Hepatocyte (in vitro differentiated cells): Measurements from ENCODE around the gene SLC25A5. TPM values are rescaled to one million over a fixed set of nuclear protein-coding genes. Genes with fewer than 3 reads are reported as not detected.
A peak's percentile ranks its signal among the peaks of the same experiment; 100 is the strongest.
"Not testable (repeated sequence)": the region's sequence is repeated elsewhere in the genome, so short reads cannot be mapped to it uniquely, and the experiment has no call there.

Source experiments
- DNase-seq: peaks from one replicate; pipeline ENCODE4 v3.0.0-alpha.2; 2016; ENCODE audit warnings: low spot score
- H2AFZ ChIP-seq: fragments of 200-600 bp; sonication (generic); 2 replicates; pipeline ENCODE4 v1.6.0; 2016; ENCODE audit warnings: antibody characterized with exemption, mild to moderate bottlenecking
- H3K27ac ChIP-seq: fragments of 200-600 bp; sonication (generic); 2 replicates; pipeline ENCODE4 v1.5.1; 2016; ENCODE audit warnings: mild to moderate bottlenecking
- H3K27me3 ChIP-seq: fragments of 200-600 bp; sonication (generic); 2 replicates; pipeline ENCODE4 v1.6.1; 2016
- H3K36me3 ChIP-seq: fragments of 200-600 bp; sonication (generic); replicated peaks from 2 replicates; pipeline ENCODE4 v1.5.1; 2016; ENCODE audit warnings: low read depth; ENCODE audit not compliant: insufficient read depth
- H3K4me1 ChIP-seq: fragments of 200-600 bp; sonication (generic); 2 replicates; pipeline ENCODE4 v1.5.1; 2016; ENCODE audit warnings: mild to moderate bottlenecking, moderate library complexity; ENCODE audit not compliant: insufficient read depth
- H3K4me2 ChIP-seq: fragments of 200-600 bp; sonication (generic); 2 replicates; pipeline ENCODE4 v1.6.0; 2016
- H3K4me3 ChIP-seq: fragments of 200-600 bp; sonication (generic); 2 replicates; pipeline ENCODE4 v1.5.1; 2016; ENCODE audit warnings: mild to moderate bottlenecking
- H3K79me2 ChIP-seq: fragments of 200-600 bp; sonication (generic); 2 replicates; pipeline ENCODE4 v1.6.0; 2017; ENCODE audit warnings: mild to moderate bottlenecking
- H3K9me2 ChIP-seq: fragments of 200-600 bp; sonication (generic); replicated peaks from 2 replicates; pipeline ENCODE4 v1.6.0; 2017; ENCODE audit warnings: mild to moderate bottlenecking; ENCODE audit not compliant: insufficient read depth
- H3K9me3 ChIP-seq: fragments of 200-600 bp; sonication (generic); 2 replicates; pipeline ENCODE4 v1.5.1; 2016; ENCODE audit warnings: low read depth, mild to moderate bottlenecking
- H4K20me1 ChIP-seq: fragments of 200-600 bp; sonication (generic); 2 replicates; pipeline ENCODE4 v1.6.0; 2016; ENCODE audit warnings: mild to moderate bottlenecking; ENCODE audit not compliant: insufficient read depth, poor library complexity, severe bottlenecking
- CTCF ChIP-seq: fragments of 200-600 bp; sonication (generic); IDR thresholded peaks from 2 replicates; pipeline ENCODE4 v1.5.1; 2016; ENCODE audit warnings: antibody characterized with exemption, mild to moderate bottlenecking; ENCODE audit not compliant: poor library complexity
- EZH2 ChIP-seq: fragments of 200-600 bp; sonication (generic); IDR thresholded peaks from 2 replicates; pipeline ENCODE4 v1.6.1; 2016; ENCODE audit warnings: antibody characterized with exemption, mild to moderate bottlenecking, borderline replicate concordance
- EZH2phosphoT487 ChIP-seq: fragments of 200-600 bp; sonication (generic); IDR thresholded peaks from one replicate; pipeline ENCODE4 v1.6.1; 2018; ENCODE audit warnings: antibody characterized with exemption, mild to moderate bottlenecking, low read depth, moderate library complexity; ENCODE audit not compliant: unreplicated experiment, severe bottlenecking
- whole genome bisulfite sequencing: methylation state at CpG from one replicate; pipeline ENCODE4 v1.1.6; 2016; ENCODE audit warnings: low lambda C conversion rate; ENCODE audit errors: missing lambda C conversion rate; 5-methylcytosine and 5-hydroxymethylcytosine counted together
- polyA plus RNA-seq: library from polyadenylated mRNA; unstranded; fragments of >200 nt; fragmentation: Nextera tagmentation; extraction: Ambion mirVana; gene quantifications from 2 replicates; pipeline ENCODE4 v1.2.1, GENCODE V29; 2016
- total RNA-seq: library from RNA; depleted of rRNA; stranded (reverse); fragments of >200 nt; gene quantifications from 2 replicates; pipeline ENCODE4 v1.2.3, GENCODE V29; 2014

SLC25A5 gene
- total and polyA plus RNA-seq, 2 experiments from 2014 or later, result 282 to 343 TPM

- WGBS, result 85% methylated on average over 2 of the region's 2 CpGs
Measured at GRCh38 chrX:119492463-119492862, 24.2 kb downstream of the SLC25A5 start.

GRCh38 chrX:119493851-119494495 is 25.7 kb downstream of the SLC25A5 start:
- H3K9me2 ChIP-seq, H3K4me1 ChIP-seq, H4K20me1 ChIP-seq, H3K79me2 ChIP-seq, H3K4me2 ChIP-seq, DNase-seq, H3K4me3 ChIP-seq, H3K36me3 ChIP-seq, H3K9me3 ChIP-seq, H3K27me3 ChIP-seq, H2AFZ ChIP-seq: not testable (repeated sequence)
- peak overlapping the region; percentile 84 for H3K27ac ChIP-seq
- WGBS, result 79% methylated on average over 10 of the region's 10 CpGs

More at GRCh38 chrX:119492463-119492862, 24.2 kb downstream of the SLC25A5 start:
- Histone ChIP-seq H3K9me2 (no peaks in the 10 kb centered on the region), H3K79me2 (no peaks in the 10 kb centered on the region), H3K4me2 (no peak overlapping the region), H3K36me3 (no peaks in the 10 kb centered on the region), H3K4me3 (no peak overlapping the region), H4K20me1 (no peaks in the 10 kb centered on the region), H3K4me1 (peaks cover 8% of the 10 kb centered on the region), H3K9me3 (no peaks in the 10 kb centered on the region), H2AFZ (no peak overlapping the region), H3K27ac (no peak overlapping the region), H3K27me3 (no peaks in the 10 kb centered on the region)
- DNase-seq, result no peak
- TF ChIP-seq EZH2, result no peak
- TF ChIP-seq CTCF, result no peak
- TF ChIP-seq EZH2phosphoT487, result no peak

- 72% methylated on average over 10 of the region's 10 CpGs for WGBS
- Histone ChIP-seq H3K4me2 (no peak overlapping the region), H3K9me2 (no peaks in the 10 kb centered on the region), H3K4me1 (peaks cover 8% of the 10 kb centered on the region), H3K9me3 (no peaks in the 10 kb centered on the region), H2AFZ (no peak overlapping the region), H3K79me2 (no peaks in the 10 kb centered on the region), H3K4me3 (no peak overlapping the region), H3K36me3 (no peaks in the 10 kb centered on the region), H3K27ac (peak overlapping the region; percentile 84), H4K20me1 (no peaks in the 10 kb centered on the region), H3K27me3 (no peaks in the 10 kb centered on the region)
- DNase-seq, result no peak
- TF ChIP-seq EZH2, result no peak
- no peak for TF ChIP-seq CTCF
- no peak for TF ChIP-seq EZH2phosphoT487
Measured at GRCh38 chrX:119495734-119496726, 27.8 kb downstream of the SLC25A5 start.

- DNase-seq, result no peak
- Histone ChIP-seq H3K9me3 (no peaks in the 10 kb centered on the region), H3K9me2 (no peaks in the 10 kb centered on the region), H2AFZ (no peak overlapping the region), H3K27ac (no peak overlapping the region), H3K4me2 (no peak overlapping the region), H4K20me1 (no peaks in the 10 kb centered on the region), H3K36me3 (no peaks in the 10 kb centered on the region), H3K4me3 (no peak overlapping the region), H3K4me1 (peaks cover 8% of the 10 kb centered on the region), H3K27me3 (no peaks in the 10 kb centered on the region), H3K79me2 (no peaks in the 10 kb centered on the region)
- TF ChIP-seq CTCF (no peak), EZH2phosphoT487 (no peak), EZH2 (no peak)
- 50% methylated on average over 1 of the region's 1 CpG for WGBS
Measured at GRCh38 chrX:119497185-119497584, 28.9 kb downstream of the SLC25A5 start.
